ENCODE data around the gene CERCAM.
A peak's percentile ranks its signal among the peaks of the same experiment; 100 is the strongest.

CERCAM gene

GRCh38 chr9:128416014-128416413 lies 4.6 kb upstream of the CERCAM start:
- H2AFZ ChIP-seq (ENCODE audit: low read depth, low read length, severe bottlenecking) = no peak overlapping the region
- H3K4me3 ChIP-seq (ENCODE audit: insufficient read depth, low read length, poor library complexity, severe bottlenecking) = no peak overlapping the region
- H3K36me3 ChIP-seq (ENCODE audit: low read length) = no peaks in the 10 kb centered on the region
- H3K27ac ChIP-seq (ENCODE audit: low read depth, low read length) = no peak overlapping the region
- no peaks in the 10 kb centered on the region for H3K27me3 ChIP-seq (ENCODE audit: low read length)
- H3K79me2 ChIP-seq (ENCODE audit: insufficient read depth, low read length) = no peaks in the 10 kb centered on the region
- no peaks in the 10 kb centered on the region for H3K9me2 ChIP-seq (replicated peaks; ENCODE audit: insufficient read depth, low read length)
- no peak for TF ChIP-seq EZH2phosphoT487 (conservative IDR thresholded peaks at IDR 0.05; ENCODE audit: low read length)
- no peak for TF ChIP-seq CTCF (IDR thresholded peaks at IDR 0.05; ENCODE audit: insufficient read depth, low read length, poor library complexity, severe bottlenecking)
- H3F3A ChIP-seq (ENCODE audit: insufficient read depth) = no peaks in the 10 kb centered on the region
- no peaks in the 10 kb centered on the region for H3K9me3 ChIP-seq (ENCODE audit: insufficient read depth, low read length)
- no peak overlapping the region for H3K4me2 ChIP-seq (ENCODE audit: low read depth, low read length, poor library complexity, severe bottlenecking)
- H3K9ac ChIP-seq (ENCODE audit: low read length) = no peak overlapping the region
- H4K20me1 ChIP-seq (ENCODE audit: low read depth, low read length) = no peaks in the 10 kb centered on the region

GRCh38 chr9:128416432-128417019 lies 4.1 kb upstream of the CERCAM start:
- Histone ChIP-seq H3K9ac (ENCODE audit: low read length) (no peak overlapping the region), H3K27ac (ENCODE audit: low read depth, low read length) (no peak overlapping the region), H3K9me3 (ENCODE audit: insufficient read depth, low read length) (no peaks in the 10 kb centered on the region), H3K36me3 (ENCODE audit: low read length) (no peaks in the 10 kb centered on the region), H3K27me3 (ENCODE audit: low read length) (no peaks in the 10 kb centered on the region), H3K9me2 (replicated peaks; ENCODE audit: insufficient read depth, low read length) (no peaks in the 10 kb centered on the region), H3F3A (ENCODE audit: insufficient read depth) (no peaks in the 10 kb centered on the region), H3K79me2 (ENCODE audit: insufficient read depth, low read length) (no peaks in the 10 kb centered on the region), H2AFZ (ENCODE audit: low read depth, low read length, severe bottlenecking) (no peak overlapping the region), H4K20me1 (ENCODE audit: low read depth, low read length) (no peaks in the 10 kb centered on the region), H3K4me3 (ENCODE audit: insufficient read depth, low read length, poor library complexity, severe bottlenecking) (no peak overlapping the region), H3K4me2 (ENCODE audit: low read depth, low read length, poor library complexity, severe bottlenecking) (no peak overlapping the region)
- no peak for TF ChIP-seq EZH2phosphoT487 (conservative IDR thresholded peaks at IDR 0.05; ENCODE audit: low read length)
- no peak for TF ChIP-seq CTCF (IDR thresholded peaks at IDR 0.05; ENCODE audit: insufficient read depth, low read length, poor library complexity, severe bottlenecking)

GRCh38 chr9:128419061-128419925 lies 1.4 kb upstream of the CERCAM start:
- H3K27me3 ChIP-seq (ENCODE audit: low read length) = no peaks in the 10 kb centered on the region

More at GRCh38 chr9:128419061-128419925, 1.4 kb upstream of the CERCAM start:
- TF ChIP-seq CTCF (IDR thresholded peaks at IDR 0.05; ENCODE audit: insufficient read depth, low read length, poor library complexity, severe bottlenecking) (no peak), EZH2phosphoT487 (conservative IDR thresholded peaks at IDR 0.05; ENCODE audit: low read length) (no peak)
- H3F3A ChIP-seq (ENCODE audit: insufficient read depth) = no peaks in the 10 kb centered on the region
- no peaks in the 10 kb centered on the region for H3K79me2 ChIP-seq (ENCODE audit: insufficient read depth, low read length)
- H3K9me2 ChIP-seq (replicated peaks; ENCODE audit: insufficient read depth, low read length) = no peaks in the 10 kb centered on the region
- H3K36me3 ChIP-seq (ENCODE audit: low read length) = no peaks in the 10 kb centered on the region
- no peaks in the 10 kb centered on the region for H3K9me3 ChIP-seq (ENCODE audit: insufficient read depth, low read length)
- no peak overlapping the region for H3K27ac ChIP-seq (ENCODE audit: low read depth, low read length)
- H3K4me2 ChIP-seq (ENCODE audit: low read depth, low read length, poor library complexity, severe bottlenecking) = peak overlapping the region; percentile 95
- no peaks in the 10 kb centered on the region for H4K20me1 ChIP-seq (ENCODE audit: low read depth, low read length)
- H3K4me3 ChIP-seq (ENCODE audit: insufficient read depth, low read length, poor library complexity, severe bottlenecking) = no peak overlapping the region
- H3K9ac ChIP-seq (ENCODE audit: low read length) = no peak overlapping the region
- H2AFZ ChIP-seq (ENCODE audit: low read depth, low read length, severe bottlenecking) = no peak overlapping the region
